Kidney (tissue), 14 donors: ENCODE measurements around the gene TAF10. TPM values are rescaled to one million over a fixed set of nuclear protein-coding genes. Genes with fewer than 3 reads are reported as not detected.

Experiments
- DNase-seq, 5 donors: peaks; one replicate each; pipeline ENCODE4 v3.0.0-alpha.2; 2013 to 2020
- FAIRE-seq: peaks from 2 replicates; lab custom pipeline; 2012; peaks lifted over from hg19 to GRCh38; lab: Jason Lieb, UNC
- H3K27ac ChIP-seq, 2 donors: one replicate each; pipeline ENCODE4 v1.7.0; 2013; ENCODE audit warnings: low read depth in 2 of 2, low read length in 2 of 2, inconsistent platforms in 1 of 2
- H3K27me3 ChIP-seq: one replicate; pipeline ENCODE4 v1.7.1; 2013; ENCODE audit warnings: low read length, inconsistent platforms; ENCODE audit not compliant: control insufficient read depth, insufficient read depth
- H3K36me3 ChIP-seq, 3 donors: one replicate each; pipeline versions ENCODE4 v1.7.0 to v1.7.1; 2013; ENCODE audit warnings: low read length in 3 of 3, control low read depth in 1 of 3, inconsistent platforms in 1 of 3; ENCODE audit not compliant: insufficient read depth in 3 of 3, control insufficient read depth in 2 of 3
- H3K4me1 ChIP-seq, 3 donors: one replicate each; pipeline versions ENCODE4 v1.7.0 to v1.7.1; 2013; ENCODE audit warnings: low read length in 3 of 3, inconsistent platforms in 1 of 3, low read depth in 1 of 3; ENCODE audit not compliant: control insufficient read depth in 2 of 3, insufficient read depth in 2 of 3
- H3K4me3 ChIP-seq, 3 donors: one replicate each; pipeline versions ENCODE4 v1.7.0 to v1.8.1; 2013; ENCODE audit warnings: low read length in 3 of 3, control low read depth in 1 of 3, inconsistent platforms in 1 of 3
- H3K9ac ChIP-seq, 3 donors: one replicate each; pipeline versions ENCODE4 v1.7.0 to v1.7.1; 2013; ENCODE audit warnings: low read length in 3 of 3, control low read depth in 1 of 3, inconsistent platforms in 1 of 3
- H3K9me3 ChIP-seq, 3 donors: one replicate each; pipeline versions ENCODE4 v1.7.0 to v1.7.1; 2013; ENCODE audit warnings: low read length in 3 of 3, control low read depth in 1 of 3, inconsistent platforms in 1 of 3; ENCODE audit not compliant: control insufficient read depth in 2 of 3, insufficient read depth in 1 of 3
- intact Hi-C: fragments of 100-400 bp; cut with DNase I; formaldehyde crosslinking; loops from one replicate; pipeline ENCODE4 v1.11.1; 2022
- polyA plus RNA-seq: library from polyadenylated mRNA; stranded (reverse); fragments of 350-450 nt; fragmentation: Illumina TruSeq; extraction: RNeasy Lipid Tissue Mini Kit (QIAGEN cat#74804); gene quantifications from one replicate; pipeline ENCODE4 v1.2.3, GENCODE V29; 2014; ENCODE audit warnings: low read depth, low replicate concordance; ENCODE audit not compliant: insufficient read depth
- total RNA-seq: library from RNA; stranded (reverse); fragmentation: NEBNext Ultra II Directional; extraction: Animal tissue kit (Norgen Biotek cat#: 25700); gene quantifications from one replicate; pipeline ENCODE4 v1.2.1, GENCODE V29; 2021
- TF ChIP-seq, protein P1 (sequence below): IDR thresholded peaks from 3 replicates; pipeline ENCODE4 v1.5.1; 2012; ENCODE audit warnings: mild to moderate bottlenecking, moderate library complexity, borderline replicate concordance; ENCODE audit not compliant: insufficient read depth; ENCODE audit errors: extremely low read depth
- donor health status: control.
- donor health status: control.
- donor health status: control.
- donor health status: control.
- donor health status: control.
- donor health status: DM: yes; HTN: yes; CAD: no.
- donor health status: Normal renal cell carcinoma (clear cell type).

The TAF10 gene
- total and polyA plus RNA-seq, 2 donors from 2014 or later, result 136 to 250 TPM

DNA sequence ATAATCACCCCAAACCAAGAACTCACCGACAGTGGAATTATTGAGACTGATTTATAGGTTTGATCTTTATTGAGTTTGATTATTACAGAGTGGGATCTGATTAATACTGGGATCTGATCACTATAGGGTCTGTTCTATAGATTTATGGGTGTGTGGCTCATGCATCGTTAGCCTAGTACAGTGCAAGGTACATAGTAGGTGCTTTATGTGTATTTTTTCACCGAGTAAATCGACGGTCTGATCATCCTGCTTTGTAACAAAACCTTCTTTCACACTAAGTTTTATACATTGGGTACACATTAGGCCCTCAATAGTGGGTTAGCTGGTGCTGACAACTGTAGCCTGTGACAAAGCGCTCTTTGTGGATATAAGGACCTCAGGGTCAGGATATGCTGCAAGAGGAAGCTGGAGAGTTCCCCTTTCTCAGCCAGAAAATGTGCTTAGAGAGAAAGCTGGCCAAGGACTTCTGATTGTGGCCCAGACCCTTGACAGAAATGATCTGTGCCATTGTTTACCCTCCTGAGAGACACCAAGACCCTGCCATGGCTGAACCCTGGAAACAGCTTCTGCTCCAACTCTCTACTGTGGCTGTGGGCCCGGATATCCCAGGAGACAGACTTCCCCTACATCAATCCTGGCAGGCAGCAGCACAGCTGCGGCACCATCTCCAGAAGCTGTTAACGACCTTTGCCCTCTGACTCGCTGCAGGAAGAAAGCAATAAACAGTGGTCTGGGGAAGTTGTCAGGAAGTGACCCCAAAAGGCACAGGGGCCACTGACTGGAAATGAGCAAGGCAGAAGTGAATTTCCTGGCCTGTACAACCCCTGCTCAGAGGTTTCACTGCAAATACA lies 23.3 kb upstream of the TAF10 start:
- intact Hi-C loops, result no loop called here
- no peak for FAIRE-seq
- Histone ChIP-seq H3K4me3 (no peak overlapping the region), H3K9ac (no peak overlapping the region), H3K36me3 (peaks cover 0 to 3% (median 0%) of the 10 kb centered on the region in 3 donors), H3K27ac (peak overlapping the region; percentile 38 to 51), H3K27me3 (no peaks in the 10 kb centered on the region), H3K9me3 (no peaks in the 10 kb centered on the region), H3K4me1 (peaks cover 0 to 21% (median 12%) of the 10 kb centered on the region in 3 donors)
- DNase-seq, result peak; percentile 57 to 91 (median 70)
- TF ChIP-seq, protein P1, sequence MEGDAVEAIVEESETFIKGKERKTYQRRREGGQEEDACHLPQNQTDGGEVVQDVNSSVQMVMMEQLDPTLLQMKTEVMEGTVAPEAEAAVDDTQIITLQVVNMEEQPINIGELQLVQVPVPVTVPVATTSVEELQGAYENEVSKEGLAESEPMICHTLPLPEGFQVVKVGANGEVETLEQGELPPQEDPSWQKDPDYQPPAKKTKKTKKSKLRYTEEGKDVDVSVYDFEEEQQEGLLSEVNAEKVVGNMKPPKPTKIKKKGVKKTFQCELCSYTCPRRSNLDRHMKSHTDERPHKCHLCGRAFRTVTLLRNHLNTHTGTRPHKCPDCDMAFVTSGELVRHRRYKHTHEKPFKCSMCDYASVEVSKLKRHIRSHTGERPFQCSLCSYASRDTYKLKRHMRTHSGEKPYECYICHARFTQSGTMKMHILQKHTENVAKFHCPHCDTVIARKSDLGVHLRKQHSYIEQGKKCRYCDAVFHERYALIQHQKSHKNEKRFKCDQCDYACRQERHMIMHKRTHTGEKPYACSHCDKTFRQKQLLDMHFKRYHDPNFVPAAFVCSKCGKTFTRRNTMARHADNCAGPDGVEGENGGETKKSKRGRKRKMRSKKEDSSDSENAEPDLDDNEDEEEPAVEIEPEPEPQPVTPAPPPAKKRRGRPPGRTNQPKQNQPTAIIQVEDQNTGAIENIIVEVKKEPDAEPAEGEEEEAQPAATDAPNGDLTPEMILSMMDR, result no peak

DNA sequence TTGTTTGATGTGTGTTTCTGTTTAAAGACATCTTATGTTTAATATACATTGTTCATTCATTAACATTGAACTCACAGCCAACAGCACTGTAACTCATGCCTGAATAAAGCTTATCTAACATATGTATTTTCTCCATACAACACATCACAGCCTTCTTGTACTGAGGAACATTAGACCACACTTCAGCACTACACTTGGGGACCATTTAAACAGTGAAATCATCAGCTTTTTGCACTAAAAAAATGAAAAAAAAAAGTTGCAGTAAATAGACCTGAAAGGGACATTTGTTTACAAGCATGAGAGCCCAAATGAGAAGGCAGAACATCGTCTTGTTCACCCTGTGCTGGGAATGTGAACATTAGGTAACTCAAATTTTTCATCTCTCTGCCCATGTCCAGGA lies 22.5 kb upstream of the TAF10 start:
- intact Hi-C loops, result no loop called here
- FAIRE-seq (no peak), DNase-seq (no peak)
- Histone ChIP-seq H3K4me3 (no peak overlapping the region), H3K4me1 (peaks cover 0 to 23% (median 12%) of the 10 kb centered on the region in 3 donors), H3K27ac (peak overlapping the region in 1 of 2 donors; percentile 38), H3K27me3 (no peaks in the 10 kb centered on the region), H3K36me3 (peaks cover 0 to 3% (median 0%) of the 10 kb centered on the region in 3 donors), H3K9ac (no peak overlapping the region), H3K9me3 (no peaks in the 10 kb centered on the region)
- TF ChIP-seq, protein P1, result no peak

DNA sequence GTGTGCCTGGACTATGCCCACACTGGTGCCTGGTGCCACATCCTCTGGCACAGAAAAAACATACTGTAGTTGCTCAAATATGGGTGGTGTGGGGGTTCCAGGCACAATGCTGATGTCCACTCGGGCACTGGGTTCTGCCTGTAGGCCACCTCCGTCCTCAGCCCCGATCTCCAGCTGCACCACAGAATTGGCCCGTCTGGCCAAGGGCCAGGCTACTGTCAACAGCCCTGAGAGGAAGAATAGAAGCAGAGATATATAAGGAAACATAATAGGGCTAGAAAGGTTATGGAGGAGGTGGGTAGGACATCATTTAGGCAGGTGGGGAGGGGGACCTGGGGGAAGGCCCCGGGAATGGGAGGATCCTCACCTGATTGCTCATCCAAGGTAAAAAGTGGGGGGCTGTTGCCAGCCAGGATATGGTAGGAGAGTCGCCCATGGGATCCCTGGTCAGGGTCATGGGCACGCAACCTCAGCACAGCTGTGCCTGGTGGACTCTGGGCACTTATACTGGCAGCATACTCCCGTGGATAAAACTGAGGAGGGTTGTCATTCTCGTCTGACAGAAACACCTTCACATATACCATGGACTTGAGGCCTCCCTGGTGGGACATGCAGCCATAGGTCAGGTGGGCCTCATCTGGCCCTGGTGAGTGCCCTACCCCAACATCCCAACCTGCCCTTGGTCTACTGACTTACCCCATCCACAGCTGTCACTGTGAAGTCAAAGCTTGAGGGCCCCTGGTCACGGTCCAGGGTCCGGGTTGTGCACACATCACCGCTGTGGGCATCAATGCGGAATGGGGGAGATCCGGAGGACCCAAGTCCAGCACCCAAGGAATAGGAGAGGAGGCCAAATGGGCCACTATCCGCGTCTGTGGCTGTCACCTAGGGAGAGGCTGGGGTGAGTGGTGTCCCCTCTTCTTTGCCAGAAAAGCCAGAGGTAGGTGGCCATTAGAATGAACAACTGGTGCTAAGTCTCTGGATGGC lies 21.7 kb upstream of the TAF10 start:
- no peak for FAIRE-seq

More for the DNA sequence above, 21.7 kb upstream of the TAF10 start:
- no peak overlapping the region for H3K9ac ChIP-seq
- peak in 1 of 5 donors; percentile 58 for DNase-seq
- peaks cover 0 to 23% (median 12%) of the 10 kb centered on the region in 3 donors for H3K4me1 ChIP-seq
- no peaks in the 10 kb centered on the region for H3K9me3 ChIP-seq
- intact Hi-C loops, result no loop called here
- no peaks in the 10 kb centered on the region for H3K27me3 ChIP-seq
- TF ChIP-seq, protein P1, result no peak
- H3K27ac ChIP-seq, result no peak overlapping the region
- H3K36me3 ChIP-seq, result peaks cover 0 to 3% (median 0%) of the 10 kb centered on the region in 3 donors
- no peak overlapping the region for H3K4me3 ChIP-seq
